NCI-H2171 treated with DMSO at 0.1 percent for 48 hours (cell line): ENCODE measurements around the gene KNDC1.

ENCODE experiments used
- DNase-seq: peaks from one replicate; lab custom pipeline; 2025; lab: John Stamatoyannopoulos, UW

The KNDC1 gene

DNA sequence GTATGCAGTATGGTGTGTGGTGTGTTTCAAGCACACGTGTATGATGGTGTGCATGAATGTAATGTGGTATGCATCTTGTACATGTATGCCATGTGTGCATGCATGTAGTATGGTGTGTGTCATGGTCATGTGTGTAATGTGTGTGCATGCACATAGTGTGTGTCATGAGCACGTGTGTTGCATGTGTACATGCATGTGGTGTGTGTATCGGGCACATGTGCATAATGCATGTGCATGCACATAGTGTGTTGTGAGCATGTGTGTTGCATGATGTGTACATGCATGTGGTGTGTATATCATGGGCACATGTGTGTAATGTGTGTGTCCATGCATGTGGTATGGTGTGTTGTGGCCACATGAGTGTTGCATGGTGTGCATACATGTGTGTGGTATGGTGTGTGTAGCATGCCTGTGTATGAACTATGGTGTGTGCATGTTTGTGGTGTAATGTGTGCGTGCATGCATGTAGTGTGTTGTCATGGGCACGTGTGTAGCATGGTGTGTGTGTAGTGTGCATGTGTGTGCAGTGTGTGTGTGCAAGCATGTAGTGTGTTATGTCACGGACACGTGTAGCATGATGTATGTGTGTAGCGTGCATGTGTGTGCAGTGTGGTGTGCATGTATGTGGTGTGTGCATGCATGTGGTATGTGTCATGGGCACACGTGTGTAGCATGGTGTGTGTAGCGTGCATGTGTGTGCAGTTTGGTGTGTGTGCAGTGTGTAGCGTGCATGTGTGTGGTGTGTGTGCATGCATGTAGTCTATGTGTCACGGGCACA is 17.6 kb downstream of the KNDC1 start:
- no peak for DNase-seq

DNA sequence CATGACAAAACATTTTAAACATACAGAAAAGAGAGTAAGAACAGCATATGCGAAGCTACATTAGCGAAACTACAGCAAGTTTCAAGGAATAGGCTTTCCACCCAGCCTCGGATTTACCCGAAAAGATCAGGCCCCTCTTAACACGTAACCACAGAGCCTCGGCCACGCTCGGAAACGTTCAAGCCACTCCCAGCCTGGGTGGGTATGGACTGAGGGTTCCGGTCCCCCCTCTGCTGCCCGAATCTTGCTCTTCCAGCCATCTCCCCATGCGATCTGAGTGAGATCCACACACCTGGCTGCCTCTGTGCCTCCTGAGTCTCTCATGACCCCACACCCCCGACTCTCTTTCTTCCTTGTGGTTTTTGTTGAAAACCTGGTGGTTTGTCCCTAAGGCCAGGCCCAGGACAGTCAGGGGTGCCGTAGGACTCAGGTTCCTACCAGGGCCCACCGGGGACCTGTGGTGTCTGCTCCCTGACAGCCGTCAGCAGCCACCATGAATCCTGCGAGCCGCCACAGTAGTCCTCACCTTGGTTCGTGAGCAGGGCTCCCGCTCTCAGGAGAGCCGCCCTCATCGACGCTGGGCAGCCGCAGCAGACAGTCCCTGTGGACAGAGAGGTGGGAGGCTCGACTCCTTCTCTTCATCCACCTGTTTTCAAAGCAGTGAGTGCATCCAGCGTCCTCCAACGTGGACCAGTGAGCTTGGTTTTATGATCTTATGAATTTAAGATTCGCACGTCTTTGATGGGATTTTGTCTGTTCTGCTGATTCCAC is 18.5 kb downstream of the KNDC1 start:
- no peak for DNase-seq

DNA sequence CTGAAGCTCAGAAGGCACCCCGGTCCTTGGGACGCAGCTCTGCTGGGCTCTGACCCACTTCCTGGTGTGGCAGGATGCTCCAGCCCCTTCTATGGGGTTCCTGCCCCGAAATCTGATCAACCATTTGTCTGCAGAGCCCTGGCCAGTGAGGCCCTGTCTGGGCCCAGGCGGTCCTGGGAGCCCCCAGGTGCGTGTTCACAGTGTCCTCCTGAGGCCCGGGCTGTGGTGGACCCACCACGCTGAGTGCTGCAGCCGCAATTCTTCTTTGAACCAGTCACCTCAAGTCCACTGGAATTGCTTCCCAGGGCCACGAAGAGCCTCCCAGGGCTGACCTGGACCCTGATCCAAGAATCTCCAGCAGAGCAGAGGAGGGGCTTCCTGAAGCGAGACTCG is 19.1 kb downstream of the KNDC1 start:
- DNase-seq: no peak

DNA sequence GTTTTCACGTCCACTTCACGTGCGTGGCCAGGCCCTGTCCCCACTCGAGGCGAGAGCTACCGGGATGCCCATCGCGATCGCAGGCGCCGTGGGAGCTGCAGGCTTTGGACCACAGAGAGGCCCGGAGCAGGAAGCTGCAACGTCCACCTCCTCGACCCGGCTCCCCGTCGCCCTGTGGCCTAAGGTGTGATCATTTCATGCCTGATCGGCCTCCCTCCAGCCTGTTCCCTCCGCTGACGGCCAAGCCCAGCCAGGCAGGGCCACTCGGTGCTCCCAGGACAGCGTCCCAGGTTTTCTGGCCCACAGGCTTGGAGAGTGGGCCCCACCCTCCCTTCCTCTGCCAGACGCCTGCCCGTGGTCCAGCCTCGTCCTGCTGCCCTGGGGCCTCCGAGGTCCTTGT is 19.6 kb downstream of the KNDC1 start:
- no peak for DNase-seq

DNA sequence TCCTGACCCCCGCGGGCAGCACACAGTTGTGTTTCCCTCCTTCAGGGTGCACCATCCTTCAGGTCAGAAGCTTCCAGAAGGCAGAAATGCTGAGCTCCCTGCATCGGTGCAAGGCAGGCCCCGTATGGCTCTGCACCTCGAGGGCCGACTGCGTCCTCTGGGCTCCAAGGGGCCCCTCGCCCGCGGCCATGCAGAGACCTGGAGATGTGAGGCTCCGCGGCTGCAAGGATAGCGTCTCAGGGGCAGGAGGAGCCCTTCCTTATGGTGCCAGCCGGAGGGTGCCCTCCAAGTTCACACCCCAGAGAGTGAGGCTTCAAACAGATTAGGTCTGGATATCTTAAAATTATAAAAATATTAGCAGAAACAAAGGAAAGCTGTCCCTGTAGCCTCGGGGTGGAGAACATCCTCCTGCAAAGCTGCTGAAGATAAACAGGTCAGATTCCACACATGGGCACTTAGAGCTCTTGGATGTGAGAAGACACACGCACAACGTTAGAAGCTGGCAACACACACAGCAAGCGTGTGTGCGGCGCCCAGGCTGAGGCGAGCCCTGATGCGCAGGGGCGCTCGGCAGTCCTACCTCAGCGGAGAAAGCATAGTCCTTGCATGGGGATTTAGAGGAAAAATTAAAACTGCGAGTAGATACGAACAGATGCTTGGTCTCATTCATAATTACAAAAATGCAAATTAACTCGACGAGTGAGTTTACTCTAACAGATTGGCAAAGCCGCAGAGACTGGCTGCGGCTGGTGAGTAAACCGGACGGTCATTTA is 20.4 kb downstream of the KNDC1 start:
- DNase-seq: no peak

DNA sequence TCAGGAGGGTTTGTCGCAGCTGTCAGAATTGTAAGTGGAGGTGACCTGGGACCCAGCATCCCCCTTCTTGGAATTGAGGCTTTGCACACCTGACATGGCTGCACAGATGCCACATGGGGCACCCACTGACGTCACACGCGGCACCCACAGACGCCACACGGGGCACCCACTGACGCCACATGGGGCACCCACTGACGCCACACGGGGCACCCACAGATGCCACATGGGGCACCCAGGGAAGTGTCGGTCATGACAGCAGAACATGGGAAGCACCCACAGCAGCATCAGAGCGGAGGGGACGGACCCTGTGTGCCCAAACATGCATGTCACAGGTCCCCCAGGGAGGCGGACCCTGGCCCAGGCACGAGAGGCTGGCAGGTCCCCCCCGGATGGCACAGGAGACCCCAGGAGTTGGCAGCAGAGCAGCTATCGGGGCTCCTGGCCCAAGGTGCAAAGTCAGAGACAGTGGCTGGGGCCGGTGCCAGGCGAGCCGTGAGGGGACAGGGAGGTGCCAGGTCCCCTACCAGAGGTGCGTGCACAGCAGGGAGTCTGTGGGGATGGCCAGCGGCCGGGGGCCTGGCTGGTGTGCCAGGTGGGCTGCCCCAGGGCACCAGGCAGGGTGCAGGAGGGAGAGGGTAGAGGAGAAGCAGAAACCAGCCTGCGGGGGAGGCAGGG is 21.1 kb downstream of the KNDC1 start:
- DNase-seq: no peak

DNA sequence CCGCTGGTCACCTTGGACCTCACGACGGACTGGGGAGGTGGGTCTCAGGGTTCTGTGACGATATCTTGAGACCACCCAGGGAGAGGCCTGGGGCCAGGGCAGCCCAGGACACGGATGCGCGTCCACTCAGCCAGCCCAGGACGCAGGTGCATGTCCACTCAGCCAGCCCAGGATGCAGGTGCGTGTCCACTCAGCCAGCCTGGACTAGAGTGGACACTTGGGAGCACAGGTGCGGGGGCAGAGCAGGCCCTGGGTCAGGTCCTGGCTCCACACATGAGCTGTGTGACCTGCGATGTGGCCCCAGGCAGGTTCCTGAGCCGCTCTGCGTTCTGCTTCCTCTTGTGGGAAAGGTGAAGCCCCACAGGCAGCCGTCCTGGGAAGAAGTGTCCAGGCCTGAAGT is 22.2 kb downstream of the KNDC1 start:
- no peak for DNase-seq

DNA sequence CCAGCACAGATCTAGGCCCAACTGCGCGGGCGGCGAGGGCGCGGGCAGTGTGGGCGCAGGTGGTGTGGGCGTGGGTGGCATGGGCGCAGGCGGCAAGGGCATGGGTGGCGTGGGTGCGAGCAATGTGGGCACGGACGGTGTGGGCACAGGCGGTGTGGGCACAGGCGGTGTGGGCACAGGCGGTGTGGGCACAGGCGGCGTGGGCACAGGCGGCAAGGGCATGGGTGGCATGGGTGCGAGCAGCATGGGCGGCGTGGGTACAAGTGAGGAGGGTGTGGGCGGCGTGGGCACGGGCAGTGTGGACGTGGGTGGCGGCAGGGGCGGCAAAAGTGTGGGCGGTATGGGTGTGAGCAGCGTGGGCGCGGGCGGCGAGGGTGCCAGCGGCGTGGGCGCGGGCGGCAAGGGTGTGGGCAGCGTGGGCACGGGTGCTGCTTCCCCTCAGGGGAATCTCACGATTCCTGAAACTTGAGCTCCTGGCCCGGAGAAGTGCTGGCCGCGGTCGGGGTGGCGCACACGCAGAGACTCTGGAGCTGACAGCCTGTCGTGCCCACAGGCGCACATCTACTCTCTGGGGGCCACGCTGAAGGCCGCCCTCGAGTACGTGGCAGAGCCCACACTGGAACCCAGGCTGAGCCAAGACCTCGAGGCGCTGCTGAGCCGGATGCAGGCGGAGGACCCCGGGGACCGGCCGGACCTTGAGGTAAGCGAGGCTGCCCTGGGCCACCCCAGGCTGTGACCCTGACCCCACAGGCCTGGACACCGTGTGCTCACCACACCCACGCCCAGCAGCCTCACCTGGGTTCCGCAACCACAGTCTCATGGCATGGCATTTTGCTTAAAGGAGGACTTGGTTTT is 23.0 kb downstream of the KNDC1 start:
- DNase-seq: no peak

DNA sequence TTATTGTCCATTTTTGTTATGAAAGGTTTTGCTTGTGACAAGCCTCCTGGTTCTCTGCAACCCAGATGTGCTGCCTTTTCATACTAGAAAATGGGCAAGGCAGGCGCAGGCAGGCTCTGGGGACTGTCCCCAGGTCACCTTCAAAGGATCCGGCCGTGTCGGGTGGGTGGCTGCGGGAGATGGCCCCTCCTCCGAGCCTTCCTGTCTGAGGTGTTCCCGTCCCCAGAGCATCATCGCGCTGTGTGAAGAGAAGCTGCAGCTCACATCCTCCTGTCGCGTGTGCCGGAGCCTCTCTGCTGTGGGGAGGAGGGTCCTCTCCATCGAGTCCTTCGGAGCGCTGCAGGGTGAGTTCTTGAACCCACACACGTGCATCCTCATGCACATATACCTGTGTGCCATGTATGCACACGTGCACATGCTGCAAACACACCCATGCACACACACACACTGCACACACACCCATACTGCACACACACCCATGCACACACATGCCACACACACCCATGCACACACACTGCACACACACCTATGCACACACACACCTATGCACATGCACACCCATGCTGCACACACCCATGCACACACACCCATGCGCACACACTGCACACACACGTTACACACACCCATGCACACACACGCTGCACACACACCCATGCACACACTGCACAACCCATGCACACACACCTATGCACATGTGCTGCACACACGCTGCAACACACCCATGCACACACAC is 23.8 kb downstream of the KNDC1 start:
- DNase-seq: no peak

DNA sequence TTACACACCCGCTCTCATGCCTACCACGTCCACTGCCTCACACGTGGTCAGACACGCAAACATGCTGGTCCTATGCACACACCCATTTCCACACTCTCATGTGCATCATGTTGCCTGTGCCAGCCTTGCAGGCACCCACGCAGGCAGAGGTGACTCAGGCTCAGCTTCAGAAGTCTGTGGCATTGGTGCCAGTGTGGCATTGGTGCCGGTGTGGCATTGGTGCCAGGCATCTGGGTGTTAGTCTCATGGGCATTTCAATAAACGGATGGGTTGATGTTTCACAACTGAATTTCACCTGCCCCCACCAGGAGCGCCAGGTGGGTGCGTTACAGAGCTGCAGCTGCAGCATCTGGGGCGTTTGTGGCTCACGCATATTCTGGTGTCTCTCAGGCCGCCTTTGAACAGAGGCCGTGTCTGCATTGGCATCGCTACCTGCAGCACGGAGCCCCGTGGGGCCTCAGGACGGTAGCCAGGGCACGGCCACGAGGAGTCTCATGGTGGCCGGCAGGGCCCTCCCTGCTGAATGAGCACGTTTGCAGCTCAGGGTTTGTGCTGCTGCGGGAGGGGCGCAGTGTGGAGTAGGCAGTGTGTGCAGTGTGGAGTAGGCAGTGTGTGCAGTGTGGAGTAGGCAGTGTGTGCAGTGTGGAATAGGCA is 24.7 kb downstream of the KNDC1 start:
- DNase-seq: no peak

DNA sequence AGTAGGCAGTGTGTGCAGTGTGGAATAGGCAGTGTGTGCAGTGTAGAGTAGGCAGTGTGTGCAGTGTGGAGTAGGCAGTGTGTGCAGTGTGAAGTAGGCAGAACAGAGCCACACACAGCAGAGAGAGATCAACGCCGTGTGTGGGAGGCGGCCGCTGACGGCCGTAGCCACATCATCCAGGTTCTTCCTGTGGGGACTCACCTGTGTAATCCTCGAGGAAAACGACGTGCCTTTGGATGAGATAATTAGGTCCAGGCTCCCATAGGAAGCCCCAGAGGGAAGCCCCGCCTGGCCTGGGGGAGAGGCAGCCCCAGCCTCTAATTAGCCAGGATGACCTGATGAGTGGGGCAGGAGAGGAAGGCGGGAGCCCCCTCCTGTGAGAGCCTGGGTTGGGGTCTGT is 25.4 kb downstream of the KNDC1 start:
- no peak for DNase-seq

DNA sequence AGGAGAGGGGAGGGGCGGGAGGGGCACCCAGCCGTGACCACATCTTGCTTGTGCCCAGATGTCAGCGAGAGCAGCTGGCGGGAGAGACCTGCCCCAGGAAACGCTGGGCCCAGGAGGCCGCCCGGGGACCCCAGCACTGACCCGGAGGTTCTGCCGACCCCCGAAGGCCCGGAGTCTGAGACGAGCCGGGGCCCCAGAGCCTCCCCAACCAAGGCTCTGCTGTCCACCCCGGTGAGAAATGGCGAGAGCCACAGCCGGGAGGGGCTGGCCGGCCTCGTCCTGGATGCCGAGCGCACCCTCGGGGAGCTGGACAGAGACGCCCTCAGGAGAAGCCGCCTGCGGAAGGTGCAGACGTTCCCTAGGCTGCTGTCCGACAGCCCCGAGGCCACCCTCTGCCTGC is 25.9 kb downstream of the KNDC1 start:
- no peak for DNase-seq

DNA sequence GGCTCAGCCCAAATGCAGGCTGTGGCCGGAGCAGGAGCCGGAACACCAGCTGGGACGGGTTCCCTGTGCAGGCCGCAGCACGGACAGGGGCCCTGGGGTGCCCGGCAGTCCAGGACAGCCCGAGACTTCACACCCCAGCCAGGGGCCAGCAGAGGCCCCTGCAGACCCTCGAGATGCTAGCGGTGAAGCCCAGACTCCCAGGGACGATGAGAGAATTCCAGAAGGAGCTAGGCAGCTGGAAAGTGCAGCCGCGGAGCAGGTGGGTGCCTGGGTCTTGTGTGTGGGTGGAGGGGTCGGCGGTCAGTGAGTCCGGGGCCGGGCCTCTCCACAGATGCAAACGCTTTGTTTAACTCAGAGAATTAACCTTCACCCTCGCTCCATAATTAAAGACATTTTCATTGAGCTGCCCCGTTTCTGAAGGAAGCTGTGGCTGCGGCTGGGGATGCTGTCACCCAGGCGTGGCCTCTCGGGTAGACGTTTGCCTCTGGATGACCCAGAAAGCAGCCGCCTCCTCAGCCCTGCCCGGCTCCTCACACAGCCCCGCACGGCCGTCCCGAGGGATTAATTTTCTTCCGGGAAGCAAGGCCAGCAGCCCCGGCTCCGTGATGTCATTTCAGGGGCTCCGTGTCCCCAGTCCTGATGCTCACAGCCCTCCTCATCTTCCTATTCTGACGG is 26.5 kb downstream of the KNDC1 start:
- DNase-seq: no peak

DNA sequence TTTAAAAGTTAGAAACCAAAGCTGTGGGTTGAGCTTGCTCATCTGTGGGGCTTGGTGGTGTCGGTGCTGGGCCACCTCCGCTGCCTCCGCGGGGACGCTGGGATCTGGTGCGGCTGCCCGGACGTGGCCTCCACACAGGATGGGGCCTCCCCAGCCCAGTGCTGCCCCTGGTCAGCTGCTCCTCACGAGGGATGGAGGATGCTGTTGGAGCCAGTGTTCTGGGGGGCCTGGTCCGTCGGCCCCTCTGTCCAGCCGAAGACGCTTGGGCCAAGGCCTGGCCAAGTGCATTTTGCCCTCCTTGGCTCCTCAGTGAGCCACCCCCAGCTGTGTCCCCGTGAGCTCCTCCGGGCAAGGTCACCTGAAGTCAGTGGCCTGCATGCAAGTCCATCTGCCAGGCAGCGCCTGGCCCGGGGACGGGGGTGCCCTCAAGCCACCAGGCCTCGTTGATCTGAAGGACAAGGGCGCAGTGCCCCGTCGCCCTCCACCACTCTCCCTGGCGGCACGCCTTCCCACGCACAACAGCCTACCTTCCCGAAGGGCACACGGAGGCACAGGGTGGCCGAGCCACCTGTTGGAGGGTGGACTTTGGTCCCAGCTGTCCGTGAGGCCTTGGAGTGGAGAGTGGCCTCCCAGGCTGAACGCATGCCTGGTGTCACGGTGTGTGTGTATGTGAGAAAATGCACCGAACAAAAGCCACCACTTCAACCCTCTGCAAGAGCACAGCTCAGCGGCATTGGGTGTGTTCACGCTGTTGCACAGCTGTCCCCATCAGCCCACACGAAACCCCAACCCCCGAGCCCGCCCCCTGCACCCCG is 27.3 kb downstream of the KNDC1 start:
- no peak for DNase-seq

DNA sequence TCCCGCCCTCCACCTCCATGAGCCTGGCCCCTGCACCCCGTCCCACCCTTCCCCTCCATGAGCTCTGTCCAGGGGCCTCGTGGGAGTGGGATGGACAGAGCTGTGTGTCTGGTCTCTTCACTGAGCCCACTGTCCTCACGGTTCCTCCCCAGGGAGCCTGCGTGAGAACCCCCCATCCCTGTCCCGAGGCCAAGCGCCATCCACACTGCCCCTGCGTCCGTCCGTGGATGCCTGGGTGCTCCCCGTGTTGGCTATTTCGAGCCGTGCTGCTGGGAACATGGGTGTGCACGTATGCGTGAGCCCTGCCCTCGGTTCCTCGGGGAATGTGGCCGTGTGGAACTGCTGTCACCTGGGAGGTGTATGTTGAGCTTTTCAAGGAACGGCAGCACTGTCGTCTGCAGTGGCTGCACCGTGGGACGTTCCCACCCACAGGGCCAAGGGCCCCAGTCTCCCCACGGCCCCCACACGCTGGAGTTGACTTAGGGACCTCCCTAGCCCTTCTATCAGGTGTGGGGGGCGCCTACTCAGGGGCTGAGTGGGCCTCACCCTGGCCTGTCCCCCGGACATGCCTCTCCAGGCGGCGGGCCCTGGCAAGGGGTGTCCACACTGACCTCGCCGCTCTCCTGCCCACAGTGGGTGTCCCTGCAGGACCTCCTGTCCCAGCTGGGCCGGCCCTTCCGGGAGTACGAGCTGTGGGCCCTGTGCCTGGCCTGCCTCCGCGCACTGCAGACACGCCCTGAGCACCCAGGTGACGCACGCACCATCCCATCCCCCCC is 28.1 kb downstream of the KNDC1 start:
- no peak for DNase-seq

DNA sequence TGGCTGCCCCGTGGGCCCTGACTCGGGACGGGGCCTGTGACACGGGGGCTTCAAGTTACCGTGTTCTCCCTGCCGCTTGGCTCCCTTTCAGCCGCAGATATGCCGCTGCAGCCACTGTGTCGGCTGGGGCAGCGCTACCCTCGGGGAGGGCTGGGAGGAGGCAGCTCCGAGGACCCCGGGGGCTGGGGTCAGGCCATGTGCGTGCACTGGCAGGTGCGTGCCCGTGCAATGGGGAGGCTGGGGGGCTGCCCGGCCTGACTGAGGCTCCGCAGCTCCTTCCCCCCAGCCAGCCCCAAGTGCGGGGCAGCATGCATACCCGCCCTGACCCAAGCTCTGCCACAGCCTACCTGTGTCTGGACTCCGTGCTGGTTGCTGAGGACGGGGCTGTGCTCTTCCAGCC is 29.2 kb downstream of the KNDC1 start:
- DNase-seq: no peak

DNA sequence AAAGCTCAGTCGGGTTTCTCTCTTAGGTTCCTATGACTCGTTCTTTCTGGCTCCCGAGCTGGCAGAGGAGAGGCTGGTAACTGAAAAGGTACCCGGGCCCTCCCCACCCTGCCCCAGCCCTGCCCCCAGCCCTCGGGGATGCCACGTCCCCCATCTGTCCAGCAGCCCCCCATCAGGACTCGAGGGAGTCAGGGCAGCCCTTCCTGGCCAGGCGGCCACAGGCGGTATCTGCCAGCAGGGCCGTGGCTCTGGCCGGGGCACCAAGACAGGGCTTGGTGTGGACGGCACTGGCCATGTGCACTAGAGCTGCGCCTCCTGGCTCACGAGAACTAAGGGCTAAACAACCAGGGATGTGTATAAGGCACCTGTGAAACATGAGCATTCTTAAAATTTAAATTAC is 29.7 kb downstream of the KNDC1 start:
- DNase-seq: no peak

DNA sequence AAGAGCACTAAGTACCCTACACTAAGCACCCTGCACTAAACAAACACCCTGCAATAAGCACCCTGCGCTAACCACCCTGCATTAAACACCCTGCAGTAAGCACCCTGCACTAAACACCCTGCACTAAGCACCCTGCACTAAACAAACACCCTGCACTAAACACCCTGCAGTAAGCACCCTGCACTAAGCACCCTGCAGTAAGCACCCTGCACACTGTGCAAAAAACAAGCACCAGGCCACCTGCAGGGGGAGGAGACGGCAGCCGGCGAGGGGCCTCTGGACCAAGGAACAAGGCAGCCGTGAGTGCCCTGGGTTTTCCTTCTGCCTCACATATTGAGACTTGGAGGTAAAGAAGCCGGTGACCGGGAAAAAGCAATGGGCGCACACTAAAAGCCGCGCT is 30.2 kb downstream of the KNDC1 start:
- no peak for DNase-seq
